ENCODE data around the gene MAP7D1.

- TF ChIP-seq CTCF (IDR thresholded peaks at IDR 0.05 in 4 of 5, conservative IDR thresholded peaks at IDR 0.05 in 1 of 5) = no peak
- no peak for TF ChIP-seq POLR2A (IDR thresholded peaks at IDR 0.05)
Observed at GRCh38 chr1:36137226-36137625, 18.7 kb upstream of the MAP7D1 start.
